ENCODE results near the gene RPL29.

- TF ChIP-seq CTCF (IDR thresholded peaks at IDR 0.05; ENCODE audit: low read length), result no peak
- no peak for TF ChIP-seq EZH2 (IDR thresholded peaks at IDR 0.05; ENCODE audit: borderline replicate concordance, low read length)
Measured at GRCh38 chr3:52006017-52006819, 10.5 kb upstream of the RPL29 start.
